Gastroesophageal sphincter (tissue), 3 donors: ENCODE results near the gene CD300LB.

Source experiments
- CTCF ChIP-seq, 4 experiments: fragments of 200-600 bp in 2 of 4; fragments of 450-650 bp in 2 of 4; sonication (generic) in 1 of 4; IDR thresholded peaks; one replicate each; pipeline ENCODE4 v1.5.1; 2017 to 2019; ENCODE audit warnings: antibody characterized with exemption in 4 of 4, mild to moderate bottlenecking in 2 of 4, moderate library complexity in 2 of 4
- EP300 ChIP-seq: sonication (generic); formaldehyde crosslinking; IDR thresholded peaks from one replicate; pipeline ENCODE4 v1.6.1; 2017; ENCODE audit warnings: antibody characterized with exemption, mild to moderate bottlenecking
- POLR2A ChIP-seq, 2 donors: fragments of 450-650 bp; IDR thresholded peaks; one replicate each; pipeline ENCODE4 v1.6.1; 2017; ENCODE audit warnings: antibody characterized with exemption in 2 of 2, mild to moderate bottlenecking in 2 of 2, moderate library complexity in 1 of 2

- TF ChIP-seq POLR2A (IDR thresholded peaks at IDR 0.05) (no peak), CTCF (IDR thresholded peaks at IDR 0.05) (no peak), EP300 (no peak)
Observed at GRCh38 chr17:74527756-74528155, 3.5 kb downstream of the CD300LB start.
